ENCODE data around the gene PRKCE.

PRKCE gene

GRCh38 chr2:46142546-46143428 is 491.3 kb downstream of the PRKCE start:
- no peak overlapping the region for H3K4me3 ChIP-seq (ENCODE audit: control insufficient read depth, low read depth, low read length)
- TF ChIP-seq CTCF (IDR thresholded peaks at IDR 0.05; ENCODE audit: control insufficient read depth, insufficient read depth, low read depth, low read length, missing control alignments): no peak
- DNase-seq (ENCODE audit: low read depth): no peak

- H3K4me3 ChIP-seq (ENCODE audit: control insufficient read depth, low read depth, low read length): no peak overlapping the region
- no peak for TF ChIP-seq CTCF (IDR thresholded peaks at IDR 0.05; ENCODE audit: control insufficient read depth, insufficient read depth, low read depth, low read length, missing control alignments)
- DNase-seq (ENCODE audit: low read depth): no peak
Measured at GRCh38 chr2:46143429-46144132, 492.1 kb downstream of the PRKCE start.

DNA sequence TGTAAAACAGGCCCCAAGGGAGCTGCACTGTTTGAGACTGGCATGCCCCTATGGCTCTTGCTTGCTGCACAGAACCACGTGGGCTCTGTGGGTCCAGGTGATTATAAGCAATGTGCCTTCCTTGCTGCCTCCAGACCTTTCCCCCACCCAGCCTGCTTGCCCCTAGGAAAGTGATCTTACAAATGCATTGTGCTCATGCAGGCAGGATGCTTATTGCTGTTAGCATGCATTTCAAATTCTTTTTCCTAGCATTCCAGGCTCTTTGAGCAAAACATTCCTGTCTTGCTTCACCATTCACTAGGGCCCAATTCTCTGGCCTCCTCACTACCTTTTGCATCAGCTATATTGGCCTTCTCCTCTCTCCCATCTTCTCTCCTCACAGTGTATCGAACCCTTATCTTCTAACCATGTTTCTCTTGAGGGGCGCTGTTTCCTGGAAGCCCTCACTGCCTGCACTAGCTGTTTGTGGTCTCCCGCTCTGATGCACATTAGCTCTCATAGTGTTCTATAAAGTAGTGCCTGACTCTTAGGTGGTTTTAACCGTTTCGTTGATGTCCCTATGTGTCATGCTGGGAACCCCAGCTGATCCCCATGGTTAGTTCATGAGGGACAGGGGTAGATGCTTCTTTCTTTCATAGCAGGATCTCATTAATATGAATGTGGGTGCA is 492.8 kb downstream of the PRKCE start:
- no peak for TF ChIP-seq CTCF (IDR thresholded peaks at IDR 0.05; ENCODE audit: control insufficient read depth, insufficient read depth, low read depth, low read length, missing control alignments)
- H3K4me3 ChIP-seq (ENCODE audit: control insufficient read depth, low read depth, low read length): no peak overlapping the region
- no peak for DNase-seq (ENCODE audit: low read depth)

DNA sequence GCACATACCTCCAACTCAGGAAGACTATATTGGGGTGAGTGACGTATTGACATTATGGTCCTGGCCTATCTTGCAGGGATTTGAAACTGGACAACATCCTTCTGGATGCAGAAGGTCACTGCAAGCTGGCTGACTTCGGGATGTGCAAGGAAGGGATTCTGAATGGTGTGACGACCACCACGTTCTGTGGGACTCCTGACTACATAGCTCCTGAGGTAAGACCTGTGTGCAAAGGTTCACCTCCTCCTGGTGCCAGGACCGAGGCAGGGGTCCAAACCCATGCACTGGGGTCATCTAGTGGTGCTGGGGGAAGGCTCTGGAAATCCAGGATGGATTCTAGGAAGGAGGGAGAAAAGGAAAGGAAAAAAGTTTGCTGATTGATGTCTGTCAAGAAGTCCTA is 493.5 kb downstream of the PRKCE start:
- H3K4me3 ChIP-seq (ENCODE audit: control insufficient read depth, low read depth, low read length): no peak overlapping the region
- no peak for TF ChIP-seq CTCF (IDR thresholded peaks at IDR 0.05; ENCODE audit: control insufficient read depth, insufficient read depth, low read depth, low read length, missing control alignments)

DNA sequence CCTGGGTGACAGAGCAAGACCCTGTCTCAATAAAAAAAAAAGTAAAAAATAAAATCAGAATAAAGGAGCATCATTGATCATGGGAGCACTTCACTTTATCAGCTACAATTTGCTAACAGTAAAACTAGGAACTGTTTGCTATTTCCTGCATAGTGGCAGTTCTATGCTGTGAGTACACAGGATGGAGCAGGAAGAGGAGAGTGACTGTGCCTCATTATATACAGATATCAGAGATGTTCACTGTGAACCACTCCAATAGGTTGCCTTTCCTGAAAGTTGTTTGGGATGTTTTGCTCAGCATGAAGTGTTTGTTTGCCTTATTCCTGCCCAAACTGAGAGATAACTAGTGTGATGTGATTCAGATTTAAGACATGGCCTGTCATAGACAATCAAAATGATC is 494.4 kb downstream of the PRKCE start:
- no peak overlapping the region for H3K4me3 ChIP-seq (ENCODE audit: control insufficient read depth, low read depth, low read length)
- DNase-seq (ENCODE audit: low read depth): no peak
- no peak for TF ChIP-seq CTCF (IDR thresholded peaks at IDR 0.05; ENCODE audit: control insufficient read depth, insufficient read depth, low read depth, low read length, missing control alignments)

More for the DNA sequence above, 493.5 kb downstream of the PRKCE start:
- DNase-seq (ENCODE audit: low read depth): no peak

DNA sequence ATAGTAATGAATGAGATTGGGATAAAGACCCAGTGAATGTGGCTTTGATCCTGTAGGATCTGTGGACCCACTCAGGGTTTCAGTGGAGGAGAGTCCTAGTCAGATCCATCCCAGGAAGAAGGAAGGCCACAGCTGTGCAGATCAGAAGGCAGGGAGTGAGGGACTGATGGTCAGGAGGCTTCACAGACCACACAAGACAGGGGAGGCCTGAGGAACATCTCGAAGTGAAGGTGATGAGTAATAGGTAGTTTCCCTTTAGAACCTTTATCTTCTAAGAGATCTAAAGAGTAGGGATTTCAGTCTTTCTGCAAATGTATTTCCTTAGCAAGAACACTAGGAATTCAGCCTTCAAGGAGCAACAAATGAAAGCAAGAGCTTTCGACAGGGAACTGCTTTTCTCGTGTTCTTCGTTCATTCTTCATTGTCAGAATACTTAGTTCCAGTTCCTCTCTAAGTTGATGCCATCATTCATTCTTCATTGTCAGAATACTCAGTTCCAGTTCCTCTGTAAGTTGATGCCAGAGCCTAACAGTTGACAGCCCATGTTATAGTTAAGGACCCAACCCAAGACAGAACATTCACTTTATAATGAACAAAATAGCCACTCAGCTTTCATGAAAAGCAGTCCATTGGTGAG is 495.5 kb downstream of the PRKCE start:
- no peak overlapping the region for H3K4me3 ChIP-seq (ENCODE audit: control insufficient read depth, low read depth, low read length)
- TF ChIP-seq CTCF (IDR thresholded peaks at IDR 0.05; ENCODE audit: control insufficient read depth, insufficient read depth, low read depth, low read length, missing control alignments): no peak
- DNase-seq (ENCODE audit: low read depth): no peak
